Endodermal cell (in vitro differentiated cells): Measurements from ENCODE around the gene TMEM200B. TPM values are rescaled to one million over a fixed set of nuclear protein-coding genes. Genes with fewer than 3 reads are reported as not detected.
"Not testable (repeated sequence)": the region's sequence is repeated elsewhere in the genome, so short reads cannot be mapped to it uniquely, and the experiment has no call there.

Experiments
- DNase-seq: peaks from one replicate; pipeline ENCODE4 v3.0.0-alpha.2; 2017
- H3K27ac ChIP-seq: 2 replicates; pipeline ENCODE4 v1.5.1; 2013; ENCODE audit warnings: mild to moderate bottlenecking, low read depth, low read length, moderate library complexity
- H3K27me3 ChIP-seq: 2 replicates; pipeline ENCODE4 v1.6.1; 2013; ENCODE audit warnings: mild to moderate bottlenecking, low read length, moderate library complexity; ENCODE audit not compliant: insufficient read depth, control insufficient read depth, poor library complexity, severe bottlenecking
- H3K36me3 ChIP-seq: 2 replicates; pipeline ENCODE4 v1.7.0; 2013; ENCODE audit warnings: mild to moderate bottlenecking, low read length, moderate library complexity; ENCODE audit not compliant: control insufficient read depth, insufficient read depth
- H3K4me1 ChIP-seq: one replicate; pipeline ENCODE4 v1.7.0; 2013; ENCODE audit warnings: low read length; ENCODE audit not compliant: control insufficient read depth, insufficient read depth
- H3K4me3 ChIP-seq: 2 replicates; pipeline ENCODE4 v1.5.1; 2013; ENCODE audit warnings: mild to moderate bottlenecking, low read length, moderate library complexity
- H3K9ac ChIP-seq: 2 replicates; pipeline ENCODE4 v1.6.1; 2013; ENCODE audit warnings: mild to moderate bottlenecking, low read length, moderate library complexity; ENCODE audit not compliant: poor library complexity, severe bottlenecking; ENCODE audit errors: extremely low read depth
- H3K9me3 ChIP-seq: 2 replicates; pipeline ENCODE4 v1.6.1; 2013; ENCODE audit warnings: mild to moderate bottlenecking, low read length, moderate library complexity; ENCODE audit not compliant: control insufficient read depth
- H3K27ac Mint-ChIP-seq: 2 replicates; pipeline ENCODE4 v1.8.0; 2020; ENCODE audit warnings: mixed read lengths
- H3K27me3 Mint-ChIP-seq: 2 replicates; pipeline ENCODE4 v1.8.0; 2021; ENCODE audit warnings: mild to moderate bottlenecking, mixed read lengths; ENCODE audit not compliant: insufficient read depth
- H3K36me3 Mint-ChIP-seq: 2 replicates; pipeline ENCODE4 v1.8.0; 2020; ENCODE audit warnings: low read depth, mixed read lengths
- H3K4me1 Mint-ChIP-seq: 2 replicates; pipeline ENCODE4 v1.8.0; 2020; ENCODE audit warnings: mixed read lengths
- H3K4me3 Mint-ChIP-seq: 2 replicates; pipeline ENCODE4 v1.8.0; 2020; ENCODE audit warnings: mild to moderate bottlenecking, moderate library complexity, mixed read lengths
- H3K9me3 Mint-ChIP-seq: 2 replicates; pipeline ENCODE4 v1.8.0; 2020; ENCODE audit warnings: mild to moderate bottlenecking, mixed read lengths
- WGBS, 2 experiments: methylation state at CpG; one replicate each; pipeline versions ENCODE4 v1.1.5 to v1.1.7; 2013; ENCODE audit warnings: missing lambda C conversion rate in 2 of 2, mixed read lengths in 1 of 2; ENCODE audit not compliant: insufficient coverage in 1 of 2, insufficient read length in 1 of 2; 5-methylcytosine and 5-hydroxymethylcytosine counted together
- total RNA-seq, 2 donors: library from RNA; stranded (reverse); fragmentation: NEBNext Ultra II Directional in 1 of 2; extraction: Animal tissue kit (Norgen Biotek cat#: 25700) in 1 of 2; gene quantifications; 2 replicates in 1 of 2; 3 replicates in 1 of 2; pipeline ENCODE4 v1.2.1, GENCODE V29; 2021
- TF ChIP-seq, protein P1 (sequence below): fragments of 200-600 bp; sonication (generic); conservative IDR thresholded peaks from 2 replicates; pipeline ENCODE4 v1.5.0; 2021; ENCODE audit warnings: antibody characterized with exemption, mild to moderate bottlenecking

Gene TMEM200B
- total RNA-seq, 2 donors from 2014 or later = 36.0 to 49.4 TPM

DNA sequence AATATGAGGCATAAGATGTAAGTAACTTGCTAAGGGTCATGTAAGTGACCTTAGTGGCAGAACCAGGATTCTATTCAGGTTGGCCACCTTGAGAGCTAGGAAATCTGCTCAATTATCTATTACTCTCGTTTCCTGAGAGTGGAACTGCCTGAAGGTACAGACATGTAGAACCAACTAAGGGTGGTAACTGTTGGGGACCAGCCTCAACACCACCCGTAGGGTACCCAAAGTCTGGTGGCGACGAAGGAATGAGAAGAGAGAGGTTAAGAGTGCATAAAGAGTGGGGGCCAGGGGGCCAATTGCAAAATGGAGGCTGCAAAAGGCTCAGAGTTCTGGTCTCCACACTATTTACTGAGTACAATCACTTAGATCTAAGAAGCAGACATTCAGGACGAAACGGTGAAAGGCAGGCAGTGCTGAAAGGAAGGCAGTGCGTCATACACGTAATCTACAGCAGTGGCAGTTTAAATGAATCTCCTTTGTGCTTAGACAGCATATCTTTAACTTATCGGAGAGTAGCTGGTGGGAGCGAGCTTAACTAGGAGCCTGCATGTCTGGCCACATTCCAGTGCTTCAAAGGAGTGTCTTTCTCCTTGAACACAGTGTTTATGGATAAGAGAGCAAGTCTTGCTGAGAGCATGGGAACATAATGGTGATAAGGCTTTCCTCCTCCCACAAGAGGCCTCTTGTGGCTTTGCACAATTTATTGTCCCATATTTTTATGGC, 33.0 kb upstream of the TMEM200B start:
- Histone ChIP-seq H3K9me3 (peaks cover 3% of the 10 kb centered on the region), H3K27ac (peak overlapping the region; percentile 83), H3K36me3 (peaks cover 92% of the 10 kb centered on the region), H3K4me3 (no peak overlapping the region), H3K9ac (peak overlapping the region; percentile 27), H3K27me3 (no peaks in the 10 kb centered on the region), H3K4me1 (no peaks in the 10 kb centered on the region)
- Mint-ChIP-seq H3K4me1 (peaks cover 9% of the 10 kb centered on the region), H3K36me3 (peaks cover 84% of the 10 kb centered on the region), H3K27ac (peak overlapping the region; percentile 52), H3K9me3 (peaks cover 1% of the 10 kb centered on the region), H3K4me3 (no peak overlapping the region), H3K27me3 (no peaks in the 10 kb centered on the region)
- WGBS, 2 experiments = 89 to 93% methylated on average over 9 to 10 of the region's 10 CpGs
- TF ChIP-seq, protein P1, sequence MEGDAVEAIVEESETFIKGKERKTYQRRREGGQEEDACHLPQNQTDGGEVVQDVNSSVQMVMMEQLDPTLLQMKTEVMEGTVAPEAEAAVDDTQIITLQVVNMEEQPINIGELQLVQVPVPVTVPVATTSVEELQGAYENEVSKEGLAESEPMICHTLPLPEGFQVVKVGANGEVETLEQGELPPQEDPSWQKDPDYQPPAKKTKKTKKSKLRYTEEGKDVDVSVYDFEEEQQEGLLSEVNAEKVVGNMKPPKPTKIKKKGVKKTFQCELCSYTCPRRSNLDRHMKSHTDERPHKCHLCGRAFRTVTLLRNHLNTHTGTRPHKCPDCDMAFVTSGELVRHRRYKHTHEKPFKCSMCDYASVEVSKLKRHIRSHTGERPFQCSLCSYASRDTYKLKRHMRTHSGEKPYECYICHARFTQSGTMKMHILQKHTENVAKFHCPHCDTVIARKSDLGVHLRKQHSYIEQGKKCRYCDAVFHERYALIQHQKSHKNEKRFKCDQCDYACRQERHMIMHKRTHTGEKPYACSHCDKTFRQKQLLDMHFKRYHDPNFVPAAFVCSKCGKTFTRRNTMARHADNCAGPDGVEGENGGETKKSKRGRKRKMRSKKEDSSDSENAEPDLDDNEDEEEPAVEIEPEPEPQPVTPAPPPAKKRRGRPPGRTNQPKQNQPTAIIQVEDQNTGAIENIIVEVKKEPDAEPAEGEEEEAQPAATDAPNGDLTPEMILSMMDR = no peak
- no peak for DNase-seq

DNA sequence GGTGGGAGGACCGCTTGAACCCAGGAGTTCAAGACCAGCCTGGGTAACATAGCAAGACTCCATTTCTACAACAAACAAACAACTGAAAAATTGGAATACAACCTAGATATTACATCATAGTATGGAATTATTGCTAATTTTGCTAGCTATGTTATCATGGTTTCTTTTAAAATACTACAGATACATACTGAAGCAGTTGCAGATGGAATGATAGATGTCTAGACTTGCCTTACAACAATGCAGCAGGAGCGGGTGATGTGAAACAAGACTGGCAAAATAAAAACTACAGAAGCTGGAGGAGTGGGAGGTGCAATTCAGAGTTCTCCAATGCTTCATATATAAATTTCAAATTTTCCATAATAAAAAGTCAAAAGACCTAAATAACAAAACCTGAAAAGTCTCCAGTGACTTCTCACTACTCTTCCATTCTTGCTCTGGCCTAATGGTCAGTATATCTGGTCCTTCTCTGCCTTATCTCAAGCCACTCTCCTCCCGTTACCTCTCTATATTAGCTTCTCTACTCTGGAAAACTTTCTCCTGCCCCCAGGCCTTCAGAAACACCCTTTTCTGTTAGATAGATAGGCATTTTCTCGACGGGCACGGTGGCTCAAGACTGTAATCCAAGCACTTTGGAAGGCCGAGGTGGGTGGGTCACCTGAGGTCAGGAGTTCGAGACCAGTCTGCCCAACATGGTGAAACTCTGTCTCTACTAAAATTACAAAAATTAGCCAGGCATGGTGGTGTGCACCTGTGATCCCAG, 28.5 kb upstream of the TMEM200B start:
- Histone ChIP-seq H3K36me3 (peaks cover 94% of the 10 kb centered on the region), H3K9ac (no peak overlapping the region), H3K9me3 (no peaks in the 10 kb centered on the region), H3K27ac (no peak overlapping the region), H3K4me1 (no peaks in the 10 kb centered on the region), H3K27me3 (no peaks in the 10 kb centered on the region), H3K4me3 (no peak overlapping the region)
- no peaks in the 10 kb centered on the region for H3K9me3 Mint-ChIP-seq
- H3K36me3 Mint-ChIP-seq = peaks cover 93% of the 10 kb centered on the region
- WGBS, 2 experiments = 90 to 93% methylated on average over 3 to 8 of the region's 8 CpGs
- TF ChIP-seq, protein P1 = no peak
- DNase-seq = no peak
- no peak overlapping the region for H3K27ac Mint-ChIP-seq
- no peaks in the 10 kb centered on the region for H3K27me3 Mint-ChIP-seq
- H3K4me1 Mint-ChIP-seq = peaks cover 8% of the 10 kb centered on the region
- no peak overlapping the region for H3K4me3 Mint-ChIP-seq

DNA sequence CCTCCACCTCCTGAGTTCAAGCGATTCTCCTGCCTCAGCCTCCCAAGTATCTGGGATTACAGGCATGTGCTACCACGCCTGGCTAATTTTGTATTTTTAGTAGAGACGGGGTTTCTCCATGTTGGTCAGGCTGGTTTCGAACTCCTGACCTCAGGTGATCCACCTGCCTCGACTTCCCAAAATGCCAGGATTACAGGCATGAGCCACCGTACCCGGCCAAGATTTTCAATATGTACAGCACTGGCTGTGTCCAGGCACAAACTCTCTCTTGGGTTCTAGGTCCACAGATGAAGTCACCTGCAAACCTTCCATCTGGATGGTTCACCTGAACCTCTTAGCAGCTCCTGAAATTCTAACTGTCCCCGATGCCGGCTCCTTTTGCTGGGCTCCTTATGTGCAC, 26.6 kb upstream of the TMEM200B start:
- not testable (repeated sequence) for H3K4me1 Mint-ChIP-seq, H3K4me1 ChIP-seq, H3K9me3 Mint-ChIP-seq, H3K9me3 ChIP-seq, H3K27me3 Mint-ChIP-seq, H3K27ac ChIP-seq, H3K4me3 Mint-ChIP-seq, H3K9ac ChIP-seq, H3K27ac Mint-ChIP-seq, H3K27me3 ChIP-seq, H3K4me3 ChIP-seq, DNase-seq
- H3K36me3 ChIP-seq = peaks cover 95% of the 10 kb centered on the region
- H3K36me3 Mint-ChIP-seq = peaks cover 94% of the 10 kb centered on the region
- WGBS, 2 experiments = 89 to 94% methylated on average over 8 to 9 of the region's 9 CpGs
